Neural cell (in vitro differentiated cells): Measurements from ENCODE around the gene IFT52. TPM values are rescaled to one million over a fixed set of nuclear protein-coding genes. Genes with fewer than 3 reads are reported as not detected.

ENCODE experiments used
- H2AFZ ChIP-seq: fragments of 200-600, 300-800 bp; sonication (generic), shearing (Covaris generic); 2 replicates; pipeline ENCODE4 v1.6.0; 2014; ENCODE audit warnings: low read depth, mild to moderate bottlenecking, antibody characterized with exemption, low read length, moderate library complexity
- H3F3A ChIP-seq: fragments of 200-600 bp; shearing (Covaris generic); 2 replicates; pipeline ENCODE4 v1.6.1; 2016; ENCODE audit warnings: mild to moderate bottlenecking, moderate library complexity, mixed read lengths, antibody characterized with exemption, low read length; ENCODE audit not compliant: insufficient read depth, poor library complexity, severe bottlenecking
- H3K27ac ChIP-seq: fragments of 200-600, 300-800 bp; sonication (generic), shearing (Covaris generic); 2 replicates; pipeline ENCODE4 v1.5.1; 2014; ENCODE audit warnings: mild to moderate bottlenecking, low read length, moderate library complexity
- H3K27me3 ChIP-seq: fragments of 300-800, 200-600 bp; sonication (generic), shearing (Covaris generic); 2 replicates; pipeline ENCODE4 v1.6.0; 2014; ENCODE audit warnings: mild to moderate bottlenecking, low read depth, low read length, moderate library complexity; ENCODE audit not compliant: insufficient read depth
- H3K36me3 ChIP-seq: fragments of 300-800, 200-600 bp; sonication (generic), shearing (Covaris generic); 2 replicates; pipeline ENCODE4 v1.5.1; 2014; ENCODE audit warnings: mild to moderate bottlenecking, antibody characterized with exemption, low read length, moderate library complexity; ENCODE audit not compliant: insufficient read depth
- H3K4me2 ChIP-seq: fragments of 300-800, 200-600 bp; sonication (generic), shearing (Covaris generic); 2 replicates; pipeline ENCODE4 v1.6.0; 2014; ENCODE audit warnings: mild to moderate bottlenecking, low read length
- H3K4me3 ChIP-seq: fragments of 300-800, 200-600 bp; sonication (generic), shearing (Covaris generic); 2 replicates; pipeline ENCODE4 v1.5.1; 2014; ENCODE audit warnings: mild to moderate bottlenecking, low read length, moderate library complexity
- H3K79me2 ChIP-seq: fragments of 200-600 bp; shearing (Covaris generic); replicated peaks from 2 replicates; pipeline ENCODE4 v1.6.0; 2014; ENCODE audit warnings: mild to moderate bottlenecking, low read length, moderate library complexity; ENCODE audit not compliant: insufficient read depth
- H3K9ac ChIP-seq: fragments of 300-800, 200-600 bp; sonication (generic), shearing (Covaris generic); 2 replicates; pipeline ENCODE4 v1.6.1; 2016; ENCODE audit warnings: mild to moderate bottlenecking, low read length, mixed read lengths
- H3K9me2 ChIP-seq: fragments of 200-600 bp; shearing (Covaris generic); 2 replicates; pipeline ENCODE4 v1.6.1; 2016; ENCODE audit warnings: mild to moderate bottlenecking, low read length, mixed read lengths; ENCODE audit not compliant: insufficient read depth
- H3K9me3 ChIP-seq: fragments of 200-600, 300-800 bp; sonication (generic), shearing (Covaris generic); 2 replicates; pipeline ENCODE4 v1.6.1; 2016; ENCODE audit warnings: mild to moderate bottlenecking, mixed run types, low read length, moderate library complexity, mixed read lengths
- H4K20me1 ChIP-seq: fragments of 200-600 bp; shearing (Covaris generic); 2 replicates; pipeline ENCODE4 v1.6.1; 2016; ENCODE audit warnings: mild to moderate bottlenecking, mixed run types; ENCODE audit not compliant: insufficient read depth
- EP300 ChIP-seq: fragments of 450-650 bp; conservative IDR thresholded peaks from 2 replicates; pipeline ENCODE4 v1.6.1; 2014; ENCODE audit warnings: antibody characterized with exemption, mild to moderate bottlenecking, moderate library complexity; ENCODE audit not compliant: poor library complexity, severe bottlenecking
- EZH2 ChIP-seq: fragments of 200-600, 300-800 bp; shearing (Covaris generic), sonication (generic); IDR thresholded peaks from 2 replicates; pipeline ENCODE4 v1.6.1; 2014; ENCODE audit warnings: antibody characterized with exemption, low read length, borderline replicate concordance, mild to moderate bottlenecking; ENCODE audit not compliant: insufficient read depth, poor library complexity, severe bottlenecking
- MXI1 ChIP-seq: fragments of 450-650 bp; conservative IDR thresholded peaks from 2 replicates; pipeline ENCODE4 v1.6.1; 2014; ENCODE audit warnings: antibody characterized with exemption, mild to moderate bottlenecking; ENCODE audit not compliant: poor library complexity, severe bottlenecking
- POLR2AphosphoS5 ChIP-seq: IDR thresholded peaks from 2 replicates; pipeline ENCODE4 v1.6.1; 2012
- RAD21 ChIP-seq: fragments of 450-650 bp; conservative IDR thresholded peaks from 2 replicates; pipeline ENCODE4 v1.6.1; 2014; ENCODE audit warnings: antibody characterized with exemption, mild to moderate bottlenecking, moderate library complexity
- SMC3 ChIP-seq: fragments of 450-650 bp; conservative IDR thresholded peaks from 2 replicates; pipeline ENCODE4 v1.6.1; 2014; ENCODE audit warnings: antibody characterized with exemption, mild to moderate bottlenecking, moderate library complexity; ENCODE audit not compliant: poor library complexity
- TAF1 ChIP-seq: IDR thresholded peaks from 2 replicates; pipeline ENCODE4 v1.6.1; 2012; ENCODE audit warnings: low read depth
- polyA plus RNA-seq: library from polyadenylated mRNA; depleted of rRNA; stranded (reverse); fragments of >200 nt; gene quantifications from 2 replicates; pipeline ENCODE4 v1.2.3, GENCODE V29; 2014
- TF ChIP-seq, protein P1 (sequence below): fragments of 450-650 bp; IDR thresholded peaks from 2 replicates; pipeline ENCODE4 v1.5.1; 2014; ENCODE audit warnings: antibody characterized with exemption, mild to moderate bottlenecking, moderate library complexity; ENCODE audit not compliant: poor library complexity, severe bottlenecking
- TF ChIP-seq, protein P2 (sequence below): IDR thresholded peaks from 2 replicates; pipeline ENCODE4 v1.6.1; 2012; ENCODE audit warnings: borderline replicate concordance

Gene IFT52
- polyA plus RNA-seq, 1 donor from 2014 or later = 144 TPM

DNA sequence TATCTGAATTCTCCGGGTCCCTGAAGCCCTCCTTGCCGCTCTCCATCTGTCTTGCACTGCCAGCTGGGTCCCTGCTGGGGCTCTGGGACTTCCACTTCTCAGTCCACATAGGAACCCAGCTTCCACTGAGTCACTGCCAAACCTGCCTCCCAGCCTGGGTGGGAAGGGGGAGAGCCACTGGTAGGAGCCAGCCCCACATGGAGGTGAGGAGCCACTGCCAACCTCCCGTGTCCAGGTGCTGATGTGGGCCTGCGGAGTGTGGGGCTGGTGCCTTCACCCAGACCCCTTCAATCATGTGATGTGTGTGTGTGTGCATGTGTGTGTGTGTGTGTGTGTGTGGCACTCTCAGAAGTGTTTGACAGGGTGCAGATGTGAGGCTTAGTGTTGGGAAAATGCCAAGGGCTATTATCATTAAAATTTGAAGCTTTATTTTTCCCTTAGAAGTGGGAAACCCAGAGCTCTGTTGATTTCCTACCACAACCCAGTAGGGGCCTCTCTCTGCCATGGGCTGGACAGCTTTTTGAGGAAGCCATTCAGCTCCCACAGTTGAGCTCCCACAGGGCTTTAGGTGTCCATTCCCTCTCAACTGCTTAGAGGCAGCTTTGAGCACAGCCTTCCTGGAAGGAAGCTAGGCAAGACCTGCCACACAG lies 41.2 kb upstream of the IFT52 start:
- no peaks in the 10 kb centered on the region for H3K9me2 ChIP-seq

DNA sequence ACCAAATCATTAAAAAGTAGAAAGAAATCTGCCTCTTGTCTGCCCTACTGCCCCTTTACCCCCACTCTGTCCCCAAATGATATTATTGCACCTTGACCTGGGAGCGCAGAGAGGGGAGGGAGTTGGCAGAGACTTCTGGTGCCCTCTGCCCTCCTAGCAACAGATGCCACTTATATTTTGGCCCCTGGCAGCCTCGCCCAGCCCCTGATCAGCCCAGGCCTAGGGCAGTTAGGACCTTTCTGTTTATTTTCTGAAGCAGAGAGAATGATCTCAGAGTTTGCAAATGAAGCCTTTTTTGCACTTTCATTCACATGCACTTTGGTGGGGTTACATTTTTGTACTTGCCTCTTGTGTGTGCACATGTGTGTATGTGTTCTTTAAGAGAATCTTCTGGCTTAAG lies 40.3 kb upstream of the IFT52 start:
- no peaks in the 10 kb centered on the region for H3F3A ChIP-seq
- H3K36me3 ChIP-seq = peaks cover 5% of the 10 kb centered on the region
- H3K27me3 ChIP-seq = no peaks in the 10 kb centered on the region
- no peak overlapping the region for H3K27ac ChIP-seq
- no peaks in the 10 kb centered on the region for H3K79me2 ChIP-seq
- H3K4me3 ChIP-seq = no peak overlapping the region
- H4K20me1 ChIP-seq = no peaks in the 10 kb centered on the region
- H3K4me2 ChIP-seq = no peak overlapping the region
- no peaks in the 10 kb centered on the region for H3K9me2 ChIP-seq
- H3K9ac ChIP-seq = no peak overlapping the region
- no peaks in the 10 kb centered on the region for H3K9me3 ChIP-seq
- TF ChIP-seq, protein P1, sequence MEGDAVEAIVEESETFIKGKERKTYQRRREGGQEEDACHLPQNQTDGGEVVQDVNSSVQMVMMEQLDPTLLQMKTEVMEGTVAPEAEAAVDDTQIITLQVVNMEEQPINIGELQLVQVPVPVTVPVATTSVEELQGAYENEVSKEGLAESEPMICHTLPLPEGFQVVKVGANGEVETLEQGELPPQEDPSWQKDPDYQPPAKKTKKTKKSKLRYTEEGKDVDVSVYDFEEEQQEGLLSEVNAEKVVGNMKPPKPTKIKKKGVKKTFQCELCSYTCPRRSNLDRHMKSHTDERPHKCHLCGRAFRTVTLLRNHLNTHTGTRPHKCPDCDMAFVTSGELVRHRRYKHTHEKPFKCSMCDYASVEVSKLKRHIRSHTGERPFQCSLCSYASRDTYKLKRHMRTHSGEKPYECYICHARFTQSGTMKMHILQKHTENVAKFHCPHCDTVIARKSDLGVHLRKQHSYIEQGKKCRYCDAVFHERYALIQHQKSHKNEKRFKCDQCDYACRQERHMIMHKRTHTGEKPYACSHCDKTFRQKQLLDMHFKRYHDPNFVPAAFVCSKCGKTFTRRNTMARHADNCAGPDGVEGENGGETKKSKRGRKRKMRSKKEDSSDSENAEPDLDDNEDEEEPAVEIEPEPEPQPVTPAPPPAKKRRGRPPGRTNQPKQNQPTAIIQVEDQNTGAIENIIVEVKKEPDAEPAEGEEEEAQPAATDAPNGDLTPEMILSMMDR = no peak
- TF ChIP-seq TAF1 = no peak
- TF ChIP-seq EP300 = no peak
- TF ChIP-seq MXI1 = no peak
- TF ChIP-seq POLR2AphosphoS5 = no peak
- TF ChIP-seq SMC3 = no peak
- TF ChIP-seq, protein P2, sequence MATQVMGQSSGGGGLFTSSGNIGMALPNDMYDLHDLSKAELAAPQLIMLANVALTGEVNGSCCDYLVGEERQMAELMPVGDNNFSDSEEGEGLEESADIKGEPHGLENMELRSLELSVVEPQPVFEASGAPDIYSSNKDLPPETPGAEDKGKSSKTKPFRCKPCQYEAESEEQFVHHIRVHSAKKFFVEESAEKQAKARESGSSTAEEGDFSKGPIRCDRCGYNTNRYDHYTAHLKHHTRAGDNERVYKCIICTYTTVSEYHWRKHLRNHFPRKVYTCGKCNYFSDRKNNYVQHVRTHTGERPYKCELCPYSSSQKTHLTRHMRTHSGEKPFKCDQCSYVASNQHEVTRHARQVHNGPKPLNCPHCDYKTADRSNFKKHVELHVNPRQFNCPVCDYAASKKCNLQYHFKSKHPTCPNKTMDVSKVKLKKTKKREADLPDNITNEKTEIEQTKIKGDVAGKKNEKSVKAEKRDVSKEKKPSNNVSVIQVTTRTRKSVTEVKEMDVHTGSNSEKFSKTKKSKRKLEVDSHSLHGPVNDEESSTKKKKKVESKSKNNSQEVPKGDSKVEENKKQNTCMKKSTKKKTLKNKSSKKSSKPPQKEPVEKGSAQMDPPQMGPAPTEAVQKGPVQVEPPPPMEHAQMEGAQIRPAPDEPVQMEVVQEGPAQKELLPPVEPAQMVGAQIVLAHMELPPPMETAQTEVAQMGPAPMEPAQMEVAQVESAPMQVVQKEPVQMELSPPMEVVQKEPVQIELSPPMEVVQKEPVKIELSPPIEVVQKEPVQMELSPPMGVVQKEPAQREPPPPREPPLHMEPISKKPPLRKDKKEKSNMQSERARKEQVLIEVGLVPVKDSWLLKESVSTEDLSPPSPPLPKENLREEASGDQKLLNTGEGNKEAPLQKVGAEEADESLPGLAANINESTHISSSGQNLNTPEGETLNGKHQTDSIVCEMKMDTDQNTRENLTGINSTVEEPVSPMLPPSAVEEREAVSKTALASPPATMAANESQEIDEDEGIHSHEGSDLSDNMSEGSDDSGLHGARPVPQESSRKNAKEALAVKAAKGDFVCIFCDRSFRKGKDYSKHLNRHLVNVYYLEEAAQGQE = no peak
- TF ChIP-seq RAD21 = no peak
- no peak overlapping the region for H2AFZ ChIP-seq

More for the DNA sequence above, 41.2 kb upstream of the IFT52 start:
- TF ChIP-seq, protein P1 = no peak
- TF ChIP-seq TAF1 = no peak
- TF ChIP-seq, protein P2 = no peak
- TF ChIP-seq MXI1 = no peak
- TF ChIP-seq EZH2 = no peak
- TF ChIP-seq RAD21 = no peak
- H2AFZ ChIP-seq = no peak overlapping the region
- H3K9me3 ChIP-seq = no peaks in the 10 kb centered on the region
- H3F3A ChIP-seq = no peaks in the 10 kb centered on the region
- no peak overlapping the region for H3K27ac ChIP-seq
- H3K4me3 ChIP-seq = no peak overlapping the region
- H3K79me2 ChIP-seq = no peaks in the 10 kb centered on the region
- H3K9ac ChIP-seq = no peak overlapping the region
- H4K20me1 ChIP-seq = no peaks in the 10 kb centered on the region
- H3K4me2 ChIP-seq = no peak overlapping the region
- no peaks in the 10 kb centered on the region for H3K27me3 ChIP-seq
- peaks cover 5% of the 10 kb centered on the region for H3K36me3 ChIP-seq
